GM12878 (cell line): ENCODE measurements around the gene FBXW9. TPM values are rescaled to one million over a fixed set of nuclear protein-coding genes. Genes with fewer than 3 reads are reported as not detected.

Source experiments
- ATF2 ChIP-seq: IDR thresholded peaks from 2 replicates; pipeline ENCODE4 v1.6.1; 2012; ENCODE audit warnings: low read length, inconsistent platforms
- EED ChIP-seq: sonication (generic); IDR thresholded peaks from 2 replicates; pipeline ENCODE4 v1.6.1; 2016; ENCODE audit warnings: antibody characterized with exemption, low read depth
- GABPA ChIP-seq: IDR thresholded peaks from 2 replicates; pipeline ENCODE4 v1.6.1; 2014; ENCODE audit warnings: antibody characterized with exemption, low read depth, mild to moderate bottlenecking, inconsistent platforms
- GATAD2B ChIP-seq: fragments of 450-650 bp; conservative IDR thresholded peaks from 2 replicates; pipeline ENCODE4 v1.6.1; 2017; ENCODE audit warnings: low read depth, mild to moderate bottlenecking, moderate library complexity
- HCFC1 ChIP-seq: fragments of 150-350 bp; IDR thresholded peaks from 2 replicates; pipeline ENCODE4 v1.6.1; 2014; ENCODE audit warnings: low read length
- HDAC2 ChIP-seq: fragments of 200-600 bp; sonication (generic); IDR thresholded peaks from 2 replicates; pipeline ENCODE4 v1.6.1; 2017
- HDAC6 ChIP-seq: fragments of 200-600 bp; sonication (generic); IDR thresholded peaks from one replicate; pipeline ENCODE4 v1.8.0; 2017; ENCODE audit warnings: antibody characterized with exemption; ENCODE audit not compliant: unreplicated experiment
- MTA2 ChIP-seq: fragments of 450-650 bp; IDR thresholded peaks from 2 replicates; pipeline ENCODE4 v1.6.1; 2016; ENCODE audit warnings: low read depth, mild to moderate bottlenecking, moderate library complexity
- MYB ChIP-seq: fragments of 150-350 bp; IDR thresholded peaks from 2 replicates; pipeline ENCODE4 v1.6.1; 2014; ENCODE audit warnings: mild to moderate bottlenecking, low read depth, low read length, borderline replicate concordance
- POLR2AphosphoS5 ChIP-seq: IDR thresholded peaks from 2 replicates; pipeline ENCODE4 v1.6.1; 2011; ENCODE audit warnings: mild to moderate bottlenecking, low read length, inconsistent platforms
- POU2F2 ChIP-seq: IDR thresholded peaks from 3 replicates; pipeline ENCODE4 v1.6.1; 2011; ENCODE audit warnings: low read depth, mild to moderate bottlenecking, low read length, borderline replicate concordance
- RELA ChIP-seq: fragments of 450-650 bp; IDR thresholded peaks from 2 replicates; pipeline ENCODE4 v1.8.0; 2014; ENCODE audit warnings: borderline replicate concordance; ENCODE audit not compliant: partially characterized antibody
- RUNX3 ChIP-seq: IDR thresholded peaks from 2 replicates; pipeline ENCODE4 v1.6.1; 2012; ENCODE audit warnings: low read length, inconsistent platforms
- SP1 ChIP-seq: IDR thresholded peaks from one replicate; pipeline ENCODE4 v1.6.1; 2011; ENCODE audit warnings: low read depth, low read length
- SPI1 ChIP-seq: IDR thresholded peaks from 2 replicates; pipeline ENCODE4 v1.6.1; 2011; ENCODE audit warnings: low read depth, mild to moderate bottlenecking, low read length, moderate library complexity, borderline replicate concordance; ENCODE audit not compliant: insufficient read depth
- ZNF687 ChIP-seq: fragments of 450-650 bp; IDR thresholded peaks from 2 replicates; pipeline ENCODE4 v1.6.1; 2017; ENCODE audit warnings: mild to moderate bottlenecking, moderate library complexity
- polyA plus RNA-seq, 11 experiments: library from polyadenylated mRNA; depleted of rRNA in 4 of 11; unstranded in 6 of 11; stranded (reverse) in 5 of 11; fragments of >200 nt; fragmentation: Nextera tagmentation in 4 of 11; fragmentation: Illumina TruSeq in 1 of 11; extraction: Ambion mirVana in 4 of 11; extraction: Trizol in 1 of 11; gene quantifications; 1 replicate in 1 of 11; 2 replicates in 10 of 11; pipeline versions ENCODE4 v1.2.1 to v1.2.3, GENCODE V29; 2011 to 2016; ENCODE audit warnings: inconsistent platforms in 2 of 11, missing spikeins in 2 of 11, low read depth in 1 of 11
- total RNA-seq, 4 experiments: library from RNA; depleted of rRNA in 3 of 4; stranded (reverse); fragments of >200 nt in 3 of 4; fragmentation: Illumina TruSeq in 1 of 4; extraction: Trizol in 1 of 4; gene quantifications; 2 replicates each; pipeline versions ENCODE4 v1.2.1 to v1.2.3, GENCODE V29; 2013 to 2021
- TF ChIP-seq, protein P1 (sequence below): fragments of 450-650 bp; formaldehyde crosslinking; IDR thresholded peaks from 2 replicates; pipeline ENCODE4 v1.5.0; 2022; ENCODE audit warnings: mild to moderate bottlenecking, missing genetic modification characterization
- TF ChIP-seq, protein P2 (sequence below): fragments of 450-650 bp; IDR thresholded peaks from 2 replicates; pipeline ENCODE4 v1.6.1; 2017; ENCODE audit warnings: antibody characterized with exemption, mild to moderate bottlenecking, moderate library complexity

Gene FBXW9
- total and polyA plus RNA-seq, 10 of the 15 experiments (the other 5 are each of a cell fraction or from before 2014, with no cell fraction given) = 0.21 to 14.8 (median 7.3) TPM

DNA sequence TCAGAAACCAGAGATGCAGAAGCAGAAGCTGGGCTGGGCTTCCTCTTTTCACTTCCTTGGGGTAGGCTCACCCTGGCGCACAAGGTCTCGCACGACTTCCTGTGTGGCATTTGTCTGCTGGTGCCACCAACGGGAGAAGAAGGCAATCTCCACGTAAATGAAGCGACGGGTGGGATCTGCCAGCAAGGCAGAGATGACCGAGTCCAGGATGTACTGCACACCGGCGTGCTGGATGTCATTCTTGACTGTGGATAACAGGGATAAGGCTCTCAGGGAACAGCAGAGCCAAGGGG lies 31.2 kb downstream of the FBXW9 start (continued):
- TF ChIP-seq, protein P1, sequence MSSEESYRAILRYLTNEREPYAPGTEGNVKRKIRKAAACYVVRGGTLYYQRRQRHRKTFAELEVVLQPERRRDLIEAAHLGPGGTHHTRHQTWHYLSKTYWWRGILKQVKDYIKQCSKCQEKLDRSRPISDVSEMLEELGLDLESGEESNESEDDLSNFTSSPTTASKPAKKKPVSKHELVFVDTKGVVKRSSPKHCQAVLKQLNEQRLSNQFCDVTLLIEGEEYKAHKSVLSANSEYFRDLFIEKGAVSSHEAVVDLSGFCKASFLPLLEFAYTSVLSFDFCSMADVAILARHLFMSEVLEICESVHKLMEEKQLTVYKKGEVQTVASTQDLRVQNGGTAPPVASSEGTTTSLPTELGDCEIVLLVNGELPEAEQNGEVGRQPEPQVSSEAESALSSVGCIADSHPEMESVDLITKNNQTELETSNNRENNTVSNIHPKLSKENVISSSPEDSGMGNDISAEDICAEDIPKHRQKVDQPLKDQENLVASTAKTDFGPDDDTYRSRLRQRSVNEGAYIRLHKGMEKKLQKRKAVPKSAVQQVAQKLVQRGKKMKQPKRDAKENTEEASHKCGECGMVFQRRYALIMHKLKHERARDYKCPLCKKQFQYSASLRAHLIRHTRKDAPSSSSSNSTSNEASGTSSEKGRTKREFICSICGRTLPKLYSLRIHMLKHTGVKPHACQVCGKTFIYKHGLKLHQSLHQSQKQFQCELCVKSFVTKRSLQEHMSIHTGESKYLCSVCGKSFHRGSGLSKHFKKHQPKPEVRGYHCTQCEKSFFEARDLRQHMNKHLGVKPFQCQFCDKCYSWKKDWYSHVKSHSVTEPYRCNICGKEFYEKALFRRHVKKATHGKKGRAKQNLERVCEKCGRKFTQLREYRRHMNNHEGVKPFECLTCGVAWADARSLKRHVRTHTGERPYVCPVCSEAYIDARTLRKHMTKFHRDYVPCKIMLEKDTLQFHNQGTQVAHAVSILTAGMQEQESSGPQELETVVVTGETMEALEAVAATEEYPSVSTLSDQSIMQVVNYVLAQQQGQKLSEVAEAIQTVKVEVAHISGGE (CRISPR knock-in tag) = peak; percentile 46; the same call in 1 of the 2 replicates
- TF ChIP-seq MYB (no peak), GATAD2B (no peak), HDAC2 (no peak), RUNX3 (peak; percentile 42; the same call in 1 of the 2 replicates), ATF2 (no peak), RELA (no peak), SPI1 (peak; percentile 99), SP1 (peak; percentile 5), ZNF687 (peak; percentile 66), HDAC6 (no peak), MTA2 (no peak), POU2F2 (0 out of 3 replicates have a peak, but pooled peaks have one; percentile 2), EED (peak; percentile 77), HCFC1 (peak; percentile 36; the same call in 1 of the 2 replicates), GABPA (peak; percentile 84), POLR2AphosphoS5 (peak; percentile 84)
- TF ChIP-seq, protein P2, sequence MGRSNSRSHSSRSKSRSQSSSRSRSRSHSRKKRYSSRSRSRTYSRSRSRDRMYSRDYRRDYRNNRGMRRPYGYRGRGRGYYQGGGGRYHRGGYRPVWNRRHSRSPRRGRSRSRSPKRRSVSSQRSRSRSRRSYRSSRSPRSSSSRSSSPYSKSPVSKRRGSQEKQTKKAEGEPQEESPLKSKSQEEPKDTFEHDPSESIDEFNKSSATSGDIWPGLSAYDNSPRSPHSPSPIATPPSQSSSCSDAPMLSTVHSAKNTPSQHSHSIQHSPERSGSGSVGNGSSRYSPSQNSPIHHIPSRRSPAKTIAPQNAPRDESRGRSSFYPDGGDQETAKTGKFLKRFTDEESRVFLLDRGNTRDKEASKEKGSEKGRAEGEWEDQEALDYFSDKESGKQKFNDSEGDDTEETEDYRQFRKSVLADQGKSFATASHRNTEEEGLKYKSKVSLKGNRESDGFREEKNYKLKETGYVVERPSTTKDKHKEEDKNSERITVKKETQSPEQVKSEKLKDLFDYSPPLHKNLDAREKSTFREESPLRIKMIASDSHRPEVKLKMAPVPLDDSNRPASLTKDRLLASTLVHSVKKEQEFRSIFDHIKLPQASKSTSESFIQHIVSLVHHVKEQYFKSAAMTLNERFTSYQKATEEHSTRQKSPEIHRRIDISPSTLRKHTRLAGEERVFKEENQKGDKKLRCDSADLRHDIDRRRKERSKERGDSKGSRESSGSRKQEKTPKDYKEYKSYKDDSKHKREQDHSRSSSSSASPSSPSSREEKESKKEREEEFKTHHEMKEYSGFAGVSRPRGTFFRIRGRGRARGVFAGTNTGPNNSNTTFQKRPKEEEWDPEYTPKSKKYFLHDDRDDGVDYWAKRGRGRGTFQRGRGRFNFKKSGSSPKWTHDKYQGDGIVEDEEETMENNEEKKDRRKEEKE = no peak
